NCI-H2227 treated with DMSO at 0.1 percent for 48 hours (cell line): Measurements from ENCODE around the gene KCNH1.
A peak's percentile ranks its signal among the peaks of the same experiment; 100 is the strongest.
"Not testable (repeated sequence)": the region's sequence is repeated elsewhere in the genome, so short reads cannot be mapped to it uniquely, and the experiment has no call there.

Experiments used
- DNase-seq: peaks from one replicate; lab custom pipeline; 2025; lab: John Stamatoyannopoulos, UW

The KCNH1 gene

GRCh38 chr1:210684466-210685294 is 449.3 kb downstream of the KCNH1 start:
- DNase-seq: no peak

- DNase-seq: no peak
Measured at GRCh38 chr1:210683403-210684047, 450.4 kb downstream of the KCNH1 start.

- no peak for DNase-seq
Measured at GRCh38 chr1:210681158-210681557, 452.8 kb downstream of the KCNH1 start.

- no peak for DNase-seq
Measured at GRCh38 chr1:210678306-210678705, 455.6 kb downstream of the KCNH1 start.

- DNase-seq: no peak
Measured at GRCh38 chr1:210677533-210677932, 456.4 kb downstream of the KCNH1 start.

GRCh38 chr1:210676539-210676938 is 457.4 kb downstream of the KCNH1 start:
- DNase-seq: no peak

- DNase-seq: no peak
Measured at GRCh38 chr1:210674151-210674550, 459.8 kb downstream of the KCNH1 start.

- no peak for DNase-seq
Measured at GRCh38 chr1:210669951-210670350, 464.0 kb downstream of the KCNH1 start.

GRCh38 chr1:210663730-210664573 is 470.0 kb downstream of the KCNH1 start:
- DNase-seq: no peak

GRCh38 chr1:210662291-210663050 is 471.5 kb downstream of the KCNH1 start:
- peak; percentile 64 for DNase-seq

- not testable (repeated sequence) for DNase-seq
Measured at GRCh38 chr1:210661520-210661919, 472.4 kb downstream of the KCNH1 start.

- DNase-seq: no peak
Measured at GRCh38 chr1:210657806-210658205, 476.1 kb downstream of the KCNH1 start.

- no peak for DNase-seq
Measured at GRCh38 chr1:210655511-210655910, 478.4 kb downstream of the KCNH1 start.

- DNase-seq: no peak
Measured at GRCh38 chr1:210654176-210654981, 479.6 kb downstream of the KCNH1 start.

GRCh38 chr1:210653771-210654170 is 480.2 kb downstream of the KCNH1 start:
- DNase-seq: no peak

GRCh38 chr1:210652329-210652954 is 481.5 kb downstream of the KCNH1 start:
- no peak for DNase-seq

GRCh38 chr1:210650403-210650802 is 483.5 kb downstream of the KCNH1 start:
- no peak for DNase-seq

- no peak for DNase-seq
Measured at GRCh38 chr1:210648588-210649269, 485.2 kb downstream of the KCNH1 start.

GRCh38 chr1:210647406-210648333 is 486.3 kb downstream of the KCNH1 start:
- DNase-seq: no peak
